ENCODE results near the gene NRXN3. TPM values are rescaled to one million over a fixed set of nuclear protein-coding genes. Genes with fewer than 3 reads are reported as not detected.

NRXN3 gene
- total and polyA plus RNA-seq, 2 experiments from 2014 or later = 1.0 to 1.8 TPM

DNA sequence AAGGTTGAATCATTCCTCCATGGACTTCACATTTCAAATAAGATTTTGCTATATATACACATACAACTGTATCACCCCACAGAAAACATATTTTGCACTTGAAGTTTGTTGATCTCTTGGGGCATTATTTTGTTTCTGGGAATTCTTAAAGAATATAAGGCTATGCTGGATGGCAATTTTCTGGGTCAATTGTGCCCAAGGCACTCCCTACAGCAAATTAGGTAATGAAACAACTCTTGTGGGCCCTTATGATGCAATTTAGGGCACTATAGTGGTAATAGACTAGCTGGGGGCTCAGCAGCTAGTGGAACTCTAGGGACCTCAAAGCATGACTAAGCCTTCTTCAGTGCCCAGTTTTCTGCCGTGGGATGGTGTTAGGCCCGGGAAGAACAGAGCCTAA, 444.4 kb downstream of the NRXN3 start:
- no peak for TF ChIP-seq ZNF114 (CRISPR knock-in tag; IDR thresholded peaks at IDR 0.05)
- TF ChIP-seq CTCF (conservative IDR thresholded peaks at IDR 0.05; ENCODE audit: low read depth in 2 of 2) = no peak
- no peak for TF ChIP-seq STAT1 (IDR thresholded peaks at IDR 0.05; ENCODE audit: unreplicated experiment)
- TF ChIP-seq NANOG (IDR thresholded peaks at IDR 0.05; ENCODE audit: borderline replicate concordance) = no peak
- no peak for TF ChIP-seq EZH2phosphoT487 (IDR thresholded peaks at IDR 0.05; ENCODE audit: unreplicated experiment)
- TF ChIP-seq, protein P1, sequence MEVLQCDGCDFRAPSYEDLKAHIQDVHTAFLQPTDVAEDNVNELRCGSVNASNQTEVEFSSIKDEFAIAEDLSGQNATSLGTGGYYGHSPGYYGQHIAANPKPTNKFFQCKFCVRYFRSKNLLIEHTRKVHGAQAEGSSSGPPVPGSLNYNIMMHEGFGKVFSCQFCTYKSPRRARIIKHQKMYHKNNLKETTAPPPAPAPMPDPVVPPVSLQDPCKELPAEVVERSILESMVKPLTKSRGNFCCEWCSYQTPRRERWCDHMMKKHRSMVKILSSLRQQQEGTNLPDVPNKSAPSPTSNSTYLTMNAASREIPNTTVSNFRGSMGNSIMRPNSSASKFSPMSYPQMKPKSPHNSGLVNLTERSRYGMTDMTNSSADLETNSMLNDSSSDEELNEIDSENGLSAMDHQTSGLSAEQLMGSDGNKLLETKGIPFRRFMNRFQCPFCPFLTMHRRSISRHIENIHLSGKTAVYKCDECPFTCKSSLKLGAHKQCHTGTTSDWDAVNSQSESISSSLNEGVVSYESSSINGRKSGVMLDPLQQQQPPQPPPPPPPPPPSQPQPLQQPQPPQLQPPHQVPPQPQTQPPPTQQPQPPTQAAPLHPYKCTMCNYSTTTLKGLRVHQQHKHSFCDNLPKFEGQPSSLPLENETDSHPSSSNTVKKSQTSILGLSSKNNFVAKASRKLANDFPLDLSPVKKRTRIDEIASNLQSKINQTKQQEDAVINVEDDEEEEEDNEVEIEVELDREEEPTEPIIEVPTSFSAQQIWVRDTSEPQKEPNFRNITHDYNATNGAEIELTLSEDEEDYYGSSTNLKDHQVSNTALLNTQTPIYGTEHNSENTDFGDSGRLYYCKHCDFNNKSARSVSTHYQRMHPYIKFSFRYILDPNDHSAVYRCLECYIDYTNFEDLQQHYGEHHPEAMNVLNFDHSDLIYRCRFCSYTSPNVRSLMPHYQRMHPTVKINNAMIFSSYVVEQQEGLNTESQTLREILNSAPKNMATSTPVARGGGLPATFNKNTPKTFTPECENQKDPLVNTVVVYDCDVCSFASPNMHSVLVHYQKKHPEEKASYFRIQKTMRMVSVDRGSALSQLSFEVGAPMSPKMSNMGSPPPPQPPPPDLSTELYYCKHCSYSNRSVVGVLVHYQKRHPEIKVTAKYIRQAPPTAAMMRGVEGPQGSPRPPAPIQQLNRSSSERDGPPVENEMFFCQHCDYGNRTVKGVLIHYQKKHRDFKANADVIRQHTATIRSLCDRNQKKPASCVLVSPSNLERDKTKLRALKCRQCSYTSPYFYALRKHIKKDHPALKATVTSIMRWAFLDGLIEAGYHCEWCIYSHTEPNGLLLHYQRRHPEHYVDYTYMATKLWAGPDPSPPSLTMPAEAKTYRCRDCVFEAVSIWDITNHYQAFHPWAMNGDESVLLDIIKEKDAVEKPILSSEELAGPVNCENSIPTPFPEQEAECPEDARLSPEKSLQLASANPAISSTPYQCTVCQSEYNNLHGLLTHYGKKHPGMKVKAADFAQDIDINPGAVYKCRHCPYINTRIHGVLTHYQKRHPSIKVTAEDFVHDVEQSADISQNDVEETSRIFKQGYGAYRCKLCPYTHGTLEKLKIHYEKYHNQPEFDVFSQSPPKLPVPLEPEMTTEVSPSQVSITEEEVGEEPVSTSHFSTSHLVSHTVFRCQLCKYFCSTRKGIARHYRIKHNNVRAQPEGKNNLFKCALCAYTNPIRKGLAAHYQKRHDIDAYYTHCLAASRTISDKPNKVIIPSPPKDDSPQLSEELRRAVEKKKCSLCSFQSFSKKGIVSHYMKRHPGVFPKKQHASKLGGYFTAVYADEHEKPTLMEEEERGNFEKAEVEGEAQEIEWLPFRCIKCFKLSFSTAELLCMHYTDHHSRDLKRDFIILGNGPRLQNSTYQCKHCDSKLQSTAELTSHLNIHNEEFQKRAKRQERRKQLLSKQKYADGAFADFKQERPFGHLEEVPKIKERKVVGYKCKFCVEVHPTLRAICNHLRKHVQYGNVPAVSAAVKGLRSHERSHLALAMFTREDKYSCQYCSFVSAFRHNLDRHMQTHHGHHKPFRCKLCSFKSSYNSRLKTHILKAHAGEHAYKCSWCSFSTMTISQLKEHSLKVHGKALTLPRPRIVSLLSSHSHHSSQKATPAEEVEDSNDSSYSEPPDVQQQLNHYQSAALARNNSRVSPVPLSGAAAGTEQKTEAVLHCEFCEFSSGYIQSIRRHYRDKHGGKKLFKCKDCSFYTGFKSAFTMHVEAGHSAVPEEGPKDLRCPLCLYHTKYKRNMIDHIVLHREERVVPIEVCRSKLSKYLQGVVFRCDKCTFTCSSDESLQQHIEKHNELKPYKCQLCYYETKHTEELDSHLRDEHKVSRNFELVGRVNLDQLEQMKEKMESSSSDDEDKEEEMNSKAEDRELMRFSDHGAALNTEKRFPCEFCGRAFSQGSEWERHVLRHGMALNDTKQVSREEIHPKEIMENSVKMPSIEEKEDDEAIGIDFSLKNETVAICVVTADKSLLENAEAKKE (CRISPR knock-in tag; IDR thresholded peaks at IDR 0.05) = no peak
- TF ChIP-seq, protein P2, sequence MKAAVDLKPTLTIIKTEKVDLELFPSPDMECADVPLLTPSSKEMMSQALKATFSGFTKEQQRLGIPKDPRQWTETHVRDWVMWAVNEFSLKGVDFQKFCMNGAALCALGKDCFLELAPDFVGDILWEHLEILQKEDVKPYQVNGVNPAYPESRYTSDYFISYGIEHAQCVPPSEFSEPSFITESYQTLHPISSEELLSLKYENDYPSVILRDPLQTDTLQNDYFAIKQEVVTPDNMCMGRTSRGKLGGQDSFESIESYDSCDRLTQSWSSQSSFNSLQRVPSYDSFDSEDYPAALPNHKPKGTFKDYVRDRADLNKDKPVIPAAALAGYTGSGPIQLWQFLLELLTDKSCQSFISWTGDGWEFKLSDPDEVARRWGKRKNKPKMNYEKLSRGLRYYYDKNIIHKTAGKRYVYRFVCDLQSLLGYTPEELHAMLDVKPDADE (IDR thresholded peaks at IDR 0.05) = no peak
- no peak for TF ChIP-seq JUNB (IDR thresholded peaks at IDR 0.05; ENCODE audit: unreplicated experiment)
- TF ChIP-seq EZH2 (IDR thresholded peaks at IDR 0.05; ENCODE audit: low read depth, unreplicated experiment) = no peak
- TF ChIP-seq, protein P3, sequence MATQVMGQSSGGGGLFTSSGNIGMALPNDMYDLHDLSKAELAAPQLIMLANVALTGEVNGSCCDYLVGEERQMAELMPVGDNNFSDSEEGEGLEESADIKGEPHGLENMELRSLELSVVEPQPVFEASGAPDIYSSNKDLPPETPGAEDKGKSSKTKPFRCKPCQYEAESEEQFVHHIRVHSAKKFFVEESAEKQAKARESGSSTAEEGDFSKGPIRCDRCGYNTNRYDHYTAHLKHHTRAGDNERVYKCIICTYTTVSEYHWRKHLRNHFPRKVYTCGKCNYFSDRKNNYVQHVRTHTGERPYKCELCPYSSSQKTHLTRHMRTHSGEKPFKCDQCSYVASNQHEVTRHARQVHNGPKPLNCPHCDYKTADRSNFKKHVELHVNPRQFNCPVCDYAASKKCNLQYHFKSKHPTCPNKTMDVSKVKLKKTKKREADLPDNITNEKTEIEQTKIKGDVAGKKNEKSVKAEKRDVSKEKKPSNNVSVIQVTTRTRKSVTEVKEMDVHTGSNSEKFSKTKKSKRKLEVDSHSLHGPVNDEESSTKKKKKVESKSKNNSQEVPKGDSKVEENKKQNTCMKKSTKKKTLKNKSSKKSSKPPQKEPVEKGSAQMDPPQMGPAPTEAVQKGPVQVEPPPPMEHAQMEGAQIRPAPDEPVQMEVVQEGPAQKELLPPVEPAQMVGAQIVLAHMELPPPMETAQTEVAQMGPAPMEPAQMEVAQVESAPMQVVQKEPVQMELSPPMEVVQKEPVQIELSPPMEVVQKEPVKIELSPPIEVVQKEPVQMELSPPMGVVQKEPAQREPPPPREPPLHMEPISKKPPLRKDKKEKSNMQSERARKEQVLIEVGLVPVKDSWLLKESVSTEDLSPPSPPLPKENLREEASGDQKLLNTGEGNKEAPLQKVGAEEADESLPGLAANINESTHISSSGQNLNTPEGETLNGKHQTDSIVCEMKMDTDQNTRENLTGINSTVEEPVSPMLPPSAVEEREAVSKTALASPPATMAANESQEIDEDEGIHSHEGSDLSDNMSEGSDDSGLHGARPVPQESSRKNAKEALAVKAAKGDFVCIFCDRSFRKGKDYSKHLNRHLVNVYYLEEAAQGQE (IDR thresholded peaks at IDR 0.05; ENCODE audit: unreplicated experiment) = no peak
- TF ChIP-seq CREB1 (CRISPR knock-in tag; IDR thresholded peaks at IDR 0.05; ENCODE audit: low read depth) = no peak
- no peak overlapping the region for H3K4me3 ChIP-seq
- no peak overlapping the region for H3K27ac Mint-ChIP-seq
- no peak overlapping the region for H2AFZ ChIP-seq
- H3K4me3 Mint-ChIP-seq = no peak overlapping the region
- no peaks in the 10 kb centered on the region for H3K4me1 ChIP-seq (ENCODE audit: insufficient read depth)
- no peaks in the 10 kb centered on the region for H4K20me1 ChIP-seq (replicated peaks; ENCODE audit: insufficient read depth)
- H3K4me1 Mint-ChIP-seq = peaks cover 12% of the 10 kb centered on the region; the same call in 2 of the 3 replicates
- no peaks in the 10 kb centered on the region for H3K36me3 Mint-ChIP-seq (ENCODE audit: low read depth)
- H3K9me3 Mint-ChIP-seq = no peaks in the 10 kb centered on the region
- H3K79me2 ChIP-seq (replicated peaks; ENCODE audit: insufficient read depth) = no peaks in the 10 kb centered on the region
- H3K36me3 ChIP-seq (ENCODE audit: insufficient read depth) = no peaks in the 10 kb centered on the region
- ATAC-seq = no peak
- no peaks in the 10 kb centered on the region for H3F3A ChIP-seq (replicated peaks; ENCODE audit: low read depth)
- no peak overlapping the region for H3K4me2 ChIP-seq
- no peak overlapping the region for H3K27ac ChIP-seq (ENCODE audit: low read depth)
- DNase-seq (ENCODE audit: low spot score) = no peak
- no peaks in the 10 kb centered on the region for H3K27me3 Mint-ChIP-seq (ENCODE audit: insufficient read depth, low read depth, poor library complexity)
- no peaks in the 10 kb centered on the region for H3K9me2 ChIP-seq (ENCODE audit: insufficient read depth)
- no peaks in the 10 kb centered on the region for H3K27me3 ChIP-seq (ENCODE audit: insufficient read depth)

All from GM23338 (cell line).